HG03064 (cell line): Measurements from ENCODE around the gene NCAPH2.

Experiments
- ATAC-seq: cut with Tn5 transposase; IDR thresholded peaks from one replicate; pipeline ENCODE4 v1.9.1; 2021; ENCODE audit warnings: low read depth; ENCODE audit not compliant: unreplicated experiment

Gene NCAPH2

DNA sequence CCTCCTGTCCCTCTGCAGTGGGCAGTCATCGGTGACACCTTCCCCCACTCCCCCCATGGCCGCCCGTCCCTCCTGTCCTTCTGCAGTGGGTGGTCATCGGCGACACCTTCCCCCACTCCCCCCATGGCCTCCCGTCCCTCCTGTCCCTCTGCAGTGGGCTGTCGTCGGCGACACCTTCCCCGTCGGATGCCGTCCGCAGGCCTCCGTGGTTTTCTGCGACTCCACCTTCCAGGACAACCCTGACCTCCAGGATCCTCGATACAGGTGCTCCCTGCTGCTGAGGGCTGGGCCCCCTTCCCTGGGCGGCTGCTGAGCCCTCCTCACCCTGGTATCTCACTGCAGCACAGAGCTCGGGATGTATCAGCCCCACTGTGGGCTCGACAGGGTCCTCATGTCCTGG lies 19.1 kb upstream of the NCAPH2 start:
- no peak for ATAC-seq

DNA sequence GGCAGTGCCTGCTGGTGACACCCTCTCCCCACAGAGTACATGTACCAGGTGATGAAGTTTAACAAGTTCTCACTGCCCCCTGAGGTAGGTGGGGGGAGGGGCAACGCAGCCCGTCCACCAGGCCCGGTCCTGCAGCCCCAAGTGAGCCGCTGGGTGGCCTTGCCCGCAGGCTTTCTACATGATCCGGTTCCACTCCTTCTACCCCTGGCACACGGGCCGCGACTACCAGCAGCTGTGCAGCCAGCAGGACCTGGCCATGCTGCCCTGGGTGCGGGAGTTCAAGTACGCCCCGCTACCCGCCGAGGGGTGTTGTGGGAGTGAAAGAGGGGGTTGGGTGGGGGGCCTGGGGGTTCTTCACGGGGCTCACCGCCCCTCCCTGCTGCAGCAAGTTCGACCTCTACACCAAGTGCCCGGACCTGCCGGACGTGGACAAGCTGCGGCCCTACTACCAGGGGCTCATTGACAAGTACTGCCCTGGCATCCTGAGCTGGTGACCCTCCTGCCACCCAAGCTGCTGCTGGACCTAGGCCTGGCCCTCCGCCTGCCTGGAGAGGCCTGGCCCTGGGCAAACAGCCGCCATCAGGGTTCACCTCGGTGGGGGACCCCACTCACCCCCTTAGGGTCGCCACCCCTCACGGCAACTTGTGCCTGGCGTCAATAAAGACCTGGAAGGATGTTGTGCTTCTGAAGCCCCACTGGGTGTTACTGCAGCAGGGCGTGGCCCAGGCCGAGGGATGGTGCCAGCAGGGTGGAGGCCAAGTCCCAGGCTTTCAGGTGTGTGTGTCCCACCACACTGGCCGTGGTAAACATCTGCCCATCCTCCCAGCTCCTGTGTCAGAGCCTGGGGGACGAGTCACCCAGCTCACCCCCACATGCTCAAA lies 18.4 kb upstream of the NCAPH2 start:
- no peak for ATAC-seq

DNA sequence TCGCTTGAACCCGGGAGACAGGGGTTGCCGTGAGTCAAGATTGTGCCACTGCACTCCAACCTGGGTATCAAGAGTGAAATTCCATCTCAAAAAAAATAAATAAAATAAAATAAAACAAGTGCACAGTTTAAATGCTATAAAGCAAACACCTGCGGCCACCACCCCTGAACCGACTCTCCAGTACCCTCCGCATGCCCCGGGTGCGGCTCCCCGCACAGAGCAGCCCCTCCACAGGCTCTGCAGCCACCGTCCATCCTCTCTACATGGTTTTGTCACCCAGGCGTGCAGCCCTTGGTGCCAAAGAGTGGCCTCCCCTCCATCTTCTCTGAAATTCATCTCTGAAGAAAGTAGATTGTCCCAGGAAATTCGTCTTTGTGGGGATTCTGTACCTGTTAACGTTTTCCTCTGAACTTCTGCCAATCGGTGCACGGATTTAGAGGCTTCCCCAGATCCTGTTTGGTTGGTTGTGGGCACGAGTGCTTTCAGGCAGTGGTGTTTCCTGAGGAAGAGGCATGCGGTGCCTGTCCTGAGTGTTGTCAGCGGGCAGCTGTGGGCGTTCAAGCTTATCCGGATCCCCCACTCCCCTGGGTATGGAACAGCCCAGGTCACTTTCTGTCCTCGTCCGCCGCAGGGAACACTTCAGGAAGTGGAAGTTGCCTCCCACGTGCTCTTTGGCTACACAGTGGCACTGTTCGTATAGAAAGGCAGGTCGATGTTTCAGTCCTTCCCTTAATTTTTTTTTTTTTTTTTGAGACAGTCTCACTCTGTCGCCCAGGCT lies 17.3 kb upstream of the NCAPH2 start:
- no peak for ATAC-seq

DNA sequence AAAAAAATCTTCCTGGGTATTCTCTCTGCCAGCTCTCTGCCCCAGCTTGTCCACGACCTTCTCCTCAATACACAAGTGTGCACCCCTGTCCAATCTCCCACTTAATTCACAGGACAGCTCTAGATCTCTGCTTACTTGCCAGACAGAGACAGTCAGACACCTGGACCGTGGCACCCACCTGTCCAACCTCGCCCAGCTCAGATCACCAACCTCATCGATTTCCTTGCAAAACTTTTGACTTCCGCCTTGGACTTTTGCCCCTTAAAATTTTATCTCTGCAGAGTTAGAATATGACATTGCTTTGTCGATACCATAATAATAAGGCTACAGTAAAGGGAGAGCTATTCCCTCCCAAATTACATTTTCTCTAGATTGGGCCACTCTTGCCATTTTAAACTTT lies 10.9 kb upstream of the NCAPH2 start:
- ATAC-seq = no peak

DNA sequence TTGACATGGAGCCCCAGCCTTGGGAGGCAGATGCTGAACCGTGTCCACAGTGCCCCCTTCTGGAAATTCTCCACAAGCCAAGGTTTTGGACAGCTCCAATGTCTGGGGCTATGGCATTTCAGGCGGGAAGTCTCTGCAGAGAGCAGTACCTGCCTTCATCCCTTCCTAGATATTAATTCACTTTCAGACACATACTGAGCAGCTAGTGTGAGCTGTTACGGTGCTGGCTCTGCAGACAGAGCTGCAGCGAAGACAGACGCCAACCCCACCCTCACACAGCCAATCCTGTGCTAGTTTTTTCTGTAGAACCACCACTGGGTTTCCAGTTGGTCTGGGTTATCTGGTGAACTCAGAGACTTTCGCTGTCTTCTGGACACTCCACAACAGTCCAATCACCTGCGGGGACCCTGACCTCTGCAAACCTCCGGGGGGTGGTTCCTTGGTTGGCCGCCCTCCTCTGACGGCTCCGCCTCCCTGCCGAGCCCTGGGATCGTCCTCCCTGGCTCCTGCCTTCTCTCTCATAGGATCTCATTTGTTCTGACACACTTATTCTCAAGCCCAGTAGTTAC lies 9.6 kb upstream of the NCAPH2 start:
- no peak for ATAC-seq

DNA sequence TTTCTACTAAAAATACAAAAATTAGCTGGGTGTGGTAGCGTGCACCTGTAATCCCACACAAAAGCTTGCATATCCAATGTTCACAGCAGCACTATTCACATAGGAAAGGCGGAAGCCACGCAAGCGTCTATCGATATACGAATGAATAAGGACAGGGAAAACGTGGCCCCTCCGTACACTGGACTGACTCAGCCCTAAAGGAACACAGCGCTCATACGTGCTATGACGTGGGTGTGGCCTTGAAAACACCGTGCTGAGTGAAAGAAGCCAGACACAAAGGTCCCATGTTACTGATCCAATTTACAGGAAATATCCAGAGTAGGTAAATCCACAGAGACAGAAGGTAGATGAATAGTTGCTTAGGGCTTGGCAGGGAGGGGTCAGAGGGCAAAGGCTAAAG lies 7.6 kb upstream of the NCAPH2 start:
- no peak for ATAC-seq

DNA sequence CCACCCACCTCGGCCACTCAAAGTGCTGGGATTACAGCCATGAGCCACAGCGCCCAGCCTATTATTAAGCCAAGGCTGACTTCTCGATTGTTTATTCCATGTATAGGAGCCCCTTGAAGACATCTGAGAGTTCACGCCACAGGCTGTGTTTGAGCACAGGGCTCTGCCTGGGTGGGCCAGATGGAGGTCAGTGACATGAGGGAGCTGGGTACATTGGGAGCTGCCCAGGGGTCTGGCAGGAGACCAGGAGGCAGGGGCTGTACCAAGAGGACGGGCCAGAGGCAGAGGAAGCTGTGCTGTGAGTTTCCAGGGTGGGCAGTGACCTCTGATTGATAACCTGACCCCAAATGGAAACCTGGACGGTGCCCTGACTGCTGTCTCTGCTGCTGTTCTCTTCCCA lies 5.9 kb upstream of the NCAPH2 start:
- ATAC-seq = no peak

DNA sequence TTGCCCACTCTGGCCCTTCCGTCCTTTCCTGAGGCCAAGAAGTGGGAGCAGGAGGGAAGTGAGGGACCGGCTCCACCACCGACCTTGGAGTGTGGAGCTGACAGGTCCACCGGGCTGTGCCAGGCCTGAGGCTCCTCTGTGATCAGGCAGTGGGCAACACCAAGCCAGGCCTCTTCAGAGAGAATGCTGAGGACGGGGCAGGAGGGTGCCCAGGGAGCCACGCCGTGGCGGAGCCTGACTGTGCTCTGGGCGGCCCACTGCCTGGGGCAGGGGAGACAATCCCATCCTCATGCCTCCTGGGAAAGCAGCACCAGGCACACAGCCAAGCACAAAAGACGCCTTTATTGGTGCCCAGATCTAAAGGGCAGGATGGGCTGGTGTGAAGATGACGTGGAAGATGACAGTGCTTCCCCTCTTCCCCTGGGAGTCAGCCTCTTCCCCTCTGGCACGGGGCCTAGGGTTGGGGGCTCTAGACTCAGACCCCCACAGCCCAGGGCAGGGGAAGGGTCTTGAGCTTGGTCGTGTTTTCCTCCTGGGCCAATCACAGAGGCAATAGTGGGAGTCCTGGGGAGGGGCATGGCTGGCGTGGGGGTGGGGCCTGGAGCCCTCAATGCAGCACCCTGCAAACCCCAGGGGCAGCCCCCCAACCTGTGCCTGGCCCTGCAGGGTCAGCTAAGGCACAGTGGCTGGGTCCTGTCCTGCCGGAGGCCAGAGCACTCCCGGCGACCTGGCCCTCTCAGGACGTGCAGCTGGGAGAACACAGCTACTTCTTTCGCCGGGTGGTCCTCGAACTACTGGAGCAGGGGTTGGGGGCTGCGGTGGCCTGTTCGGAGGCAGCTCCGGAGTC lies 5.2 kb upstream of the NCAPH2 start:
- no peak for ATAC-seq

DNA sequence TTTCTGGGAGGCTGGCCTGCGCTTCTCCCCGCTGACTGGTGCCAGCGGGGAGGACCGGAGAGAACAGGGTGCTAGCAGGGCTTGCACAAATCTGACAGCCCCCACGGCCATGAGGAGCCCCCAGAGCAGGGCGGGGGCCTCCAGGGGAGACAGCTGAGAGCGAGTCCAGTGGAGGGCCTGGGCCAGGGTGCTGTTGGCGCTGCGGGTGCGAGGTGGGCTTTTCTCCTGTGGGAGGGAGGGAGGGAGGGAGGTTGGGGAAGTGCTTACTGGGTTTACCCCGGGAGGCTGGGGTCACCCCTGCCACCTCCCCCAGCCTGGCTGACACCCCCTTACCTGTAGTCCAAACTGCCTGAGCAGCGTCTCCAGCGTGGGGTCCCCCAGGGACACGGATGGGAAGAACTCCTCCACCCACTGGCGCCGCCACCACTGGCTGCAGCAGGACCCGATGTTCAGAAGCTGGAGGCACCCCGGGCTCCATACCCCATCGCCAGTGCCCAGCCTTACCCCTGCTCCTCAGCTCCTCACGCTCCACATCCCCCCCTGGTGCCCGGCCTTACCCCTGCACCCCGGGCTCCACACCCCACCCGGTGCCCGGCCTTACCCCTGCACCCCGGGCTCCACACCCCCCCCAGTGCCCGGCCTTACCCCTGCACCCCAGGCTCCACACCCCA lies 4.4 kb upstream of the NCAPH2 start:
- ATAC-seq = no peak

DNA sequence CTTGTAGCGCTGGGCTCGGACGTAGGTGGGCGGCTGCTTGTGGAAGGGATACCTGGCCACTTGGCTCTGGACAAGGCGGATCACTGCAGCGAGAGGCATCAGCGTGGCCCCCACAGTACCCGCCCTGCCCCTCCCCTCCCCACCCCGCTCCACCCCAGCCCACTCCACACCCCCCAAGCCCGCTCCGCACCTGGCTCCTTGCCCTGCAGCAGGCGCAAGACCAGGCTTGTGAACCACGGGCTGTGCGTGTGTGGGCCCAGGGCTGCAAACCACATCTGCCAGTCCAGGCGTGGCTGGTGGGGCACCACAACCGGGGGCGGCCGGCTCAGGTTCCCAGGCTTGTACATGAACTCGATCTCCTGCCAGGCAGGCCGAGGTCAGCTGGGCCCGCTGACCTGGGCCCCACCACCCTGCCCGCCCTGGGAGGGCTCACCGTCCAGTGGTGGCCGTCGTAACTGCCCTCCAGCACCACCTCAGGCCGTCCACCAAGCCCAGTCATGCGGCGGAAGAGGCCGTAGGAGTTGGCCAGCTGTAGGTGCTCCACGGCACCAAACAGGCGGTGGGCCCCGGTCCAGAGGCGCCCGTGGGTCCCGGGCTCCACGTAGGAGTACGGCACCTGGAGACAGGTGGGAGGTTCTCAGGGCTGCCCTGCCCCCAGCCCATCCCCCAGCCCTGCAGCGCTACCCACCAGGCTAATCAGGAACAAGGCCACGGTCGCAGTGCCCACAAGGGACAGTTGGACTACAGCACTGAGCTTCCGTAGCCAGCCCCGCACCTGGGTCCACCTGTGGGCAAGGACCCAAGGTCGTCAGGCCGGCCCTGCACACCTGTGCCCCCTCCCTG lies 3.4 kb upstream of the NCAPH2 start:
- ATAC-seq = no peak

DNA sequence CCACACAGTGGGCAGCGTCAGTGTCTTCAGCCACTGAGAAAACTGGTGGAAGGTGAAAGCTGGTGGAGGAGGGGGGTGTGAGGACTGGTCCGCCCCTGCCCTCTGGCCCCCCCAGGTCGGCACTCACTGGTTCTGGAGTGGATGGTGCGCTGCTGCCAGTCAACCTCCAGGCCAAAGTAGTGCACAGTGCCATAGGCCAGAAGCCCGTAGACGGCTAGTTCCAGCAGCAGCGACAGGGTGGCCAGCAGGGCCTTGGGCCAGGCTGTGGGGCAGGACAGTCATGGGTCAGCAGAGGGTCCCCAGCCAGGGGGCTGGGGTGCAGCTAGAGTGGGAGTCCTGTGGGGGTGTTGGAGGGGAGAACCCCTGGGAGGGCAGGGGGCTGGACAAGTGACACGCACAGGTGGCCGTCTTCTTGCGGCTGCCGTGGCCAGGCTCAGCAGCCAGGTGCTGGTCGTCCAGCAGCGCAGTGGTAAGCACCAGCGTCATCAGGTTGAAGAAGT lies 2.7 kb upstream of the NCAPH2 start:
- ATAC-seq = no peak

DNA sequence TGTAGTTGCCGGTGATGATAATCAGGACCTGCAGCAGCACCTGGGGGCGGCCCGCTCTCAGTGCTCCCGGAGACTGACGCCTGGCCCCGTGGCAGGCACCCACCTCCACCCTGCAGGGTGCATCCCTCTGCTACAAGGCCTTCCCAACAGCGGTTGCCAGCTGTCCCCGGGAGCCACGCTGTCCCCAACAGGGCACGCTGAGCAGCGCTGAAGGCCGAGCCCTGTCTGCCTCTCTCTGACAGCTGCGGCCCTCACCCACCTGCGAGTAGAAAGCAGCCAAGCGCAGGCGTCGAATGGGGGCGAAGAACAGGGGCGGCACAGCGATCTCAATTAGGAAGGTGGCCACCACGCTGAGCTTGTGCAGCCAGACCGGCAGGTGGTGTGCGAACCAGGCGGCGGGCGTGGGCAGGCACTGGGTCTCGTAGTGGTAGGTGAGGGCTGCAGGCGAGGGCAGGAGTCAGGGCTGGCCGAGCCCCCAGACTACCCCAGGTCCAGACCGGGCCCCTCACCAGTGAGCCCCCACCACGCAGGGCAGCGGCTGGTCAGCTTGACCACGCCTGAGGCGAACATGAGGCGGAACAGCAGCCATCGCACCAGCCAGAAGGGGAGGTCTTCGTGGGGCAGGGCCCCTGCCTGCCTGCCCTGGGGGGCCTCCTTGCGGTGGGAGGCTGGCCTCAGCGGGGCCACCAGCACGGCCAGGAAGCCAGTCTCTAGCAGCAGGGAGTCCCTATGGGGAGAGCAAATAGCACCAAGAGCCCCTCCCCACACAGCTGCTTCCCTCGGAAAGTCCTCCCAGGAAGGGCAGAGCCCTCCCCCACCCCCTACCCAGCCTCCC lies 2.0 kb upstream of the NCAPH2 start:
- ATAC-seq = no peak

DNA sequence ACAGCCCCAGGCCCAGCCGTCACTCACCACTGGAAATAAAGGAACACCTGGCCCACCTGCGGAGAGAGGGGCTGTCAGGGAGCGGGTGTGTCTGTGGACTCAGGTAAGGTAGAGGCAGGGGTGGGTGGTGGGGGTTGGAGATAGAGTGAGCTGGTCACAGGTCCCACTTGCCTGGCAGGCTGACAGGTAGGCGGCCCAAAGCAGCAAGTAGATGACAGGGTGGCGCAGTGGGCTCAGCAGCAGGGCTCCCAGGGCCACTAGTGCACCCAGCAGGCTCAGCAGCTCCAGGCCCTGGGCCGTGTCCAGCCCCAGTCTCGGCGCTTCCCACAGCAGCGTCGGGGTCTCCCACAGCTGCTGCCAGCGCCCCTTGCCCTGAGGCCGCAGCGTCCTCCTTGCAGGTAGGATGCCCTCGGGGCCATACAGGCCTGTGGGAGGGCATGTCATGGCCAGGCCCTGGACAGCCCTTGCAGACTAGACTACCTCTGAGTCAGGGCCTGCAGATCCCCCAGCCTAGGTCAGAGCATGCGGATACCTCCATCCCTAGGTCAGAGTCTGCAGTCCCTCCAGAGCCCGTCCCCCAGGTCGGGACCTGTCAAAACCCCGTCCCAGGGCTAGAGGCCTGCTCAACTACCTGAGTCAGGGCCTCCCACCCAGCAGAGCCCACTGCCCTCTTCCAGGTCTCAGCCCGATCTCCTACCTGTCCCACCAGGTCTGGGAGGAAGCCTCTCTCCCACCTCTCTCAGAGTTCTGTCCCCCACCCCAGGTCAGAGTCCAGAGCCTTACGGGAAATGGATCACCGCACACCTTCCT lies 1.2 kb upstream of the NCAPH2 start:
- ATAC-seq = no peak

DNA sequence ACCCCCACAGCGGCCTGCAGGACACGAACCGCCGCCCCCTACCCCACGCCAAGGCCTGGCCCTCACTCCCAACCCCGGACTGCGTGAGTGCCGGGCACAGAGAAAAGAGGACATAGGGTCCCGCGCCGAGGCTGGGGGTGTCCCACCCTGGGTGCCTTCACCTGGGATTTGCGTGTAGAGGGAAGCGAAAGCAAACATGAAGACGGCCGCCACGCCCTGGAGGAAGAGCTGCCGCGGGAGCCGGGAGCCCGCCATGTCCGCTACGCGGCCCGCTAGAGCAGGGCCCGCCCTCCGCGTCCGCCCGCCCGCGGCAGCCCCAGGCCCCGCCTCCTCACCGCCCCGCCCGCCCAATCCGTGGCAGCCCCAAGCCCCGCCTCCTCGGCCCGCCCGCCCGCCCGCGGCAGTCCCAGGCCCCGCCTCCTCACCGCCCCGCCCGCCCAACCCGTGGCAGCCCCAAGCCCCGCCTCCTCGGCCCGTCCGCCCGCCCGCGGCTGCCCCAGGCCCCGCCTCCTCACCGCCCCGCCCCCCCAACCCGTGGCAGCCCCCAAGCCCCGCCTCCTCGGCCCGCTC lies 518 bp upstream of the NCAPH2 start, which contains the start of gene LMF2:
Gene LMF2, minus strand, starts transcription at position 282 of the 570 bp plus-strand sequence. Its CDS starts 27 bp downstream, at position 255.
- ATAC-seq = no peak

DNA sequence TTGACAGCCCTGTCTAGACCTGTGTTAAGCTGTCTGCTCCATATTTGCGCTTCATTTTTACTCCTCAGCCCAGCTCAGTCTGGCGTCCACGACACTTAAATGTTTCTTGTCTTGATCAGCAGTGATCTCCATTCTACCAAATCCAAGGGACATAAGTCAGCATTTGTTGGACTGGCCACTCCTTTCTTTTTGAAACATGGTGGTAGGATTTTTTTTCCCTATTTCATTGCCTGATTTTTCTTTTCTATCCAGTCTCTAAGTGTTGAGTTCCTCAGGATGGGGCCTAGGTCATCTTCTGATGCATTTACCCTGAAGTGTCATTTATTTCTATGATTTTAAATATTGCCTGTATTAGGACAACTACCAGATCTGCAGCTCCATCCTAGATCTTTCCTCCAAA lies 873 bp downstream of the NCAPH2 start:
- ATAC-seq = no peak

DNA sequence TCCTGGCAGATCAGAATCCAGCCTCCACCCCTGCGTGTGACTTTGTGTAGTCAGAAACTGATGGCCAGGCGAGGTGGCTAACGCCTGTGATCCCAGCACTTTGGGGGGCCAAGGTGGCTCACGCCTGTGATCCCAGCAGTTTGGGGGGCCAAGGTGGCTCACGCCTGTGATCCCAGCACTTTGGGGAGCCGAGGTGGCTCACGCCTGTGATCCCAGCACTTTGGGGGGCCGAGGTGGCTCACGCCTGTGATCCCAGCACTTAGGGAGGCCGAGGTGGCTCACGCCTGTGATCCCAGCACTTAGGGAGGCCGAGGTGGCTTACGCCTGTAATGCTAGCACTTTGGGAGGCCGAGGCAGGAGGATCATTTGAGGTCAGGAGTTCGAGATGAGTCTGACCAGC lies 5.2 kb downstream of the NCAPH2 start:
- ATAC-seq = no peak

DNA sequence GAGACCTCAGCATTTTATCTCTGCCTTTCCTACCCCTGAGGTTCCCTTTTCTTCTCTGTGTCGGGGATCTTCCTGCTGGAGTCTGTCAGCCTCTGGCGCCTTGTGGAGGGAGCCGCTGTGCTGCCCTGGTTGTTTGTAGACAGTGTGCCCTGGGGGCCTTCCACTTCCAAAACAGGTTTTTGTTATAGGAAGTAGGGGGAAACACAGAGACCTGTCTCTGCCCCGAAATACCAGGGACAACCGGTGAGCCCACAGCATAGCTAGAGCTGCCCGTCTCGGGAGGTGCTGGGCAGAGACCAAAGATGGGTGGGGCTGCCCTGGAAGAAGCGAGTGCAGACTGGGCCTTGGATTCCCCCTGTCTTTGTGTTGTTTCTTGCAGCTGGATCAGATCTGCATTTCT lies 8.0 kb downstream of the NCAPH2 start:
- no peak for ATAC-seq
